ENCODE measurements around the gene WWOX.

The WWOX gene

DNA sequence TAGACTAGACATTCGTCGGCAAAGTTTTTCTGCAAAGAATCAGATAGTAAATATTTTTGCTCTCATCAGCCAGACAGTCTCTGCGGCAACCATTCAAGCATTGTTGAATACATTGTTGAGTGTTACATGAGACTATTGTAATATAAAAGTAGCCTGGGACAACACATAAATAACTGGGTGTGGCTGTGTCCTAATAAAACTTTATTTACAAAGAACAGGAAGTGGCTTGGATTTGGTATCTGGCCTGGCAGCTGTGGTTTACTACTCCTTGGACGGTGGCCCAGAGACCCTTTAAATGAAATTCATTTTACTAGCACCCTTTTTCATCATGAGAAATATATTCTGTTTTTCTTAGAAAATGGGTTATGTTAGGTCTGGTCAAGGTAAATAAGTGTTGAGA lies 297.2 kb downstream of the WWOX start:
- Histone ChIP-seq H4K20me1 (ENCODE audit: insufficient read depth, low read length) (no peaks in the 10 kb centered on the region), H3K4me1 (ENCODE audit: low read length) (no peaks in the 10 kb centered on the region), H2AFZ (ENCODE audit: low read length) (no peak overlapping the region), H3K27ac (ENCODE audit: low read length) (no peak overlapping the region), H3K4me2 (ENCODE audit: low read depth, low read length) (no peak overlapping the region), H3K27me3 (replicated peaks; ENCODE audit: insufficient read depth, low read length) (no peaks in the 10 kb centered on the region), H3K79me2 (ENCODE audit: low read length) (no peaks in the 10 kb centered on the region), H3K36me3 (replicated peaks; ENCODE audit: insufficient read depth, low read length) (no peaks in the 10 kb centered on the region), H3K9me2 (replicated peaks; ENCODE audit: insufficient read depth, low read length) (no peaks in the 10 kb centered on the region), H3K4me3 (ENCODE audit: low read length) (no peak overlapping the region), H3K9me3 (replicated peaks; ENCODE audit: insufficient read depth, low read length) (no peaks in the 10 kb centered on the region), H3F3A (ENCODE audit: insufficient read depth, low read length) (no peaks in the 10 kb centered on the region), H3K9ac (ENCODE audit: low read length) (no peak overlapping the region)
- DNase-seq = no peak
- no peak for TF ChIP-seq CTCF (IDR thresholded peaks at IDR 0.05; ENCODE audit: low read length)
- no peak for TF ChIP-seq EZH2phosphoT487 (IDR thresholded peaks at IDR 0.05; ENCODE audit: low read length)
- TF ChIP-seq EZH2 (optimal IDR thresholded peaks at IDR 0.05; ENCODE audit: low read depth, low read length) = no peak

DNA sequence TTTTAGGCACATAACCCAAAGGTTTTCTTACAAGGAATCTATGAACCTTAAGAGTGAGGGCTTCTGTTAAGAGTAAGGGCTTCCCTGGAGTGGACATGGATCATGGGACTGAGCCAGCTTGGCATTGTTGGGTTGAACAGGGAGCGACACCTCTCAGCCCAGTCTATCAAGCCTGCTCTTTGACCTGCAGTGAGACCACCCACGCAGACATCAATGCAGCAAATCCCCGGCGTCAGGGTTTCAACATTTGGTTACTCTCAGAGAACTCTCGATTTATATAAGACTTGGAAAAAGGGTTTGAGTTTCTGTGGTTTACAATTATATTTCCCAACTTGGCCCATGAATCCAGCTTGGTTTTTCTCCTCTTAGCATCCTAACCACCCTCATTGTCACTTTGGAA lies 299.9 kb downstream of the WWOX start:
- Histone ChIP-seq H3K4me1 (ENCODE audit: low read length) (no peaks in the 10 kb centered on the region), H4K20me1 (ENCODE audit: insufficient read depth, low read length) (no peaks in the 10 kb centered on the region), H3K9ac (ENCODE audit: low read length) (no peak overlapping the region), H3K27ac (ENCODE audit: low read length) (no peak overlapping the region), H3K27me3 (replicated peaks; ENCODE audit: insufficient read depth, low read length) (no peaks in the 10 kb centered on the region), H2AFZ (ENCODE audit: low read length) (no peak overlapping the region), H3K9me2 (replicated peaks; ENCODE audit: insufficient read depth, low read length) (no peaks in the 10 kb centered on the region), H3F3A (ENCODE audit: insufficient read depth, low read length) (no peaks in the 10 kb centered on the region), H3K79me2 (ENCODE audit: low read length) (no peaks in the 10 kb centered on the region), H3K4me2 (ENCODE audit: low read depth, low read length) (no peak overlapping the region), H3K4me3 (ENCODE audit: low read length) (no peak overlapping the region), H3K9me3 (replicated peaks; ENCODE audit: insufficient read depth, low read length) (no peaks in the 10 kb centered on the region), H3K36me3 (replicated peaks; ENCODE audit: insufficient read depth, low read length) (no peaks in the 10 kb centered on the region)
- TF ChIP-seq EZH2 (optimal IDR thresholded peaks at IDR 0.05; ENCODE audit: low read depth, low read length) (no peak), EZH2phosphoT487 (IDR thresholded peaks at IDR 0.05; ENCODE audit: low read length) (no peak), CTCF (IDR thresholded peaks at IDR 0.05; ENCODE audit: low read length) (no peak)
- no peak for DNase-seq

DNA sequence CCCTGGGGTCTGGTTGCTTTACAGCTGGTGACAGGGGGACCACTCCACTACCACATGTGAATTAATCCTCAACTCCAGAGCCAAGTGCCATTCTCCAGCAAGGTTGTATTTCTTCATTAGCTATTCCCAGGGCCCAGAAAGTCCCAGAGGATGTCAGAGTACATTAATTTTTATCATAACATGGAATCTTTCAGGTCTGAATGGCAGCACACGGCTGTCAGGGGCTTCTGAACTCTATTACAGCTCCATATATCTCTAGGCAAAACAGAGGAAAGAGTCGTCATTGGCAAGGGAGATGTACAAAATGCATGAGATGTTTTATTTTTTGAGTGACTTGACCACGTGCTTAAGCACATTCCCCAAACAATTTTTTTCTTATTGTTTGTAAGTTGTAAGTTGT lies 303.4 kb downstream of the WWOX start:
- no peak overlapping the region for H3K27ac ChIP-seq (ENCODE audit: low read length)
- no peaks in the 10 kb centered on the region for H3K79me2 ChIP-seq (ENCODE audit: low read length)
- no peak for TF ChIP-seq EZH2phosphoT487 (IDR thresholded peaks at IDR 0.05; ENCODE audit: low read length)
- TF ChIP-seq EZH2 (optimal IDR thresholded peaks at IDR 0.05; ENCODE audit: low read depth, low read length) = no peak
- H2AFZ ChIP-seq (ENCODE audit: low read length) = no peak overlapping the region
- H3K4me3 ChIP-seq (ENCODE audit: low read length) = no peak overlapping the region
- H3K9me3 ChIP-seq (replicated peaks; ENCODE audit: insufficient read depth, low read length) = no peaks in the 10 kb centered on the region
- no peak overlapping the region for H3K9ac ChIP-seq (ENCODE audit: low read length)
- no peaks in the 10 kb centered on the region for H3K4me1 ChIP-seq (ENCODE audit: low read length)
- H3K36me3 ChIP-seq (replicated peaks; ENCODE audit: insufficient read depth, low read length) = no peaks in the 10 kb centered on the region
- H3K4me2 ChIP-seq (ENCODE audit: low read depth, low read length) = no peak overlapping the region
- no peaks in the 10 kb centered on the region for H3K27me3 ChIP-seq (replicated peaks; ENCODE audit: insufficient read depth, low read length)
- no peaks in the 10 kb centered on the region for H4K20me1 ChIP-seq (ENCODE audit: insufficient read depth, low read length)
- no peaks in the 10 kb centered on the region for H3K9me2 ChIP-seq (replicated peaks; ENCODE audit: insufficient read depth, low read length)
- no peak for DNase-seq
- H3F3A ChIP-seq (ENCODE audit: insufficient read depth, low read length) = no peaks in the 10 kb centered on the region

DNA sequence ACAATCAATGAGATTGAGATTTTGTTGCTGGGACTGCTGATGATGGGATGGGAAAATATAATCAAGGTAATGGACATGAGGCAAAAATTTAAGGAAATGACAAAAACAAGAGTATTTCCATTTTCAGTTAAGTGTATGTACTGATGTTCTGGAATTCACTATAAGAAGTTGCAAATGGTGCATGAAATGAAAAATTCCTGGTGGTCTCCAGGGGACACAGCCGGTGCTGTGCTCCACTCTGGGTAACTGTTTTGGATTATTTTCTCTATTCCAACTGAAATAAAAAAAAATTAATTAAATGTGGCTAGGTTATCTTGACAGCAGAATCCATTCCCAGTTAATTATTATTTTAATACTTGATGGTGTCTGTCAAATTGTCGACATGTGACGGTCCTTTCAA lies 305.6 kb downstream of the WWOX start:
- Histone ChIP-seq H3K27ac (ENCODE audit: low read length) (no peak overlapping the region), H3K4me1 (ENCODE audit: low read length) (no peaks in the 10 kb centered on the region), H3K36me3 (replicated peaks; ENCODE audit: insufficient read depth, low read length) (no peaks in the 10 kb centered on the region), H3F3A (ENCODE audit: insufficient read depth, low read length) (no peaks in the 10 kb centered on the region), H3K27me3 (replicated peaks; ENCODE audit: insufficient read depth, low read length) (no peaks in the 10 kb centered on the region), H3K9ac (ENCODE audit: low read length) (no peak overlapping the region), H2AFZ (ENCODE audit: low read length) (no peak overlapping the region), H3K9me3 (replicated peaks; ENCODE audit: insufficient read depth, low read length) (no peaks in the 10 kb centered on the region), H4K20me1 (ENCODE audit: insufficient read depth, low read length) (no peaks in the 10 kb centered on the region), H3K4me3 (ENCODE audit: low read length) (no peak overlapping the region), H3K9me2 (replicated peaks; ENCODE audit: insufficient read depth, low read length) (no peaks in the 10 kb centered on the region), H3K79me2 (ENCODE audit: low read length) (no peaks in the 10 kb centered on the region), H3K4me2 (ENCODE audit: low read depth, low read length) (no peak overlapping the region)
- DNase-seq = no peak
- no peak for TF ChIP-seq CTCF (IDR thresholded peaks at IDR 0.05; ENCODE audit: low read length)
- TF ChIP-seq EZH2 (optimal IDR thresholded peaks at IDR 0.05; ENCODE audit: low read depth, low read length) = no peak
- no peak for TF ChIP-seq EZH2phosphoT487 (IDR thresholded peaks at IDR 0.05; ENCODE audit: low read length)

All from MM.1S (cell line).